HG02884 (cell line): ENCODE measurements around the gene EIF1AX.
"Not testable (repeated sequence)": the region's sequence is repeated elsewhere in the genome, so short reads cannot be mapped to it uniquely, and the experiment has no call there.

Experiments used
- ATAC-seq: cut with Tn5 transposase; IDR thresholded peaks from one replicate; pipeline ENCODE4 v1.9.1; 2021; ENCODE audit warnings: mild to moderate bottlenecking, moderate library complexity; ENCODE audit not compliant: unreplicated experiment

The EIF1AX gene

DNA sequence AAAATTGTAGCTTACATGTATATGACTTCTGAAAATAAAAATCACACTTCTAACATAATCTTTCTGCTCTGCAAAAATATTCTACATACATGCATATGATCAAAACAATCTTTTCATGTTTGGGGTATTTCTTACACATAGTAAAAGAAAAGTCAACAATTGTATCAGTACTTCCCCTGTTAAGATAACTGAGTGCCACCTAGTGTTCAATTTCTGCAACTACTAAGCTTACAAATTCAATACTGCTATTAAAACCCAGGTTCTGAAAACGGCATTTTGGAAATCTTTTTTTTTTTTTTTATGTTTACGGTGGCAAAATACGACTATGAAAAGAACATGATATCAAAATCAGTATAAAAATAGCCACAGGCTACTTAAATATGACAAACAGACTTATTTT lies 14.2 kb downstream of the EIF1AX start:
- ATAC-seq: not testable (repeated sequence)

DNA sequence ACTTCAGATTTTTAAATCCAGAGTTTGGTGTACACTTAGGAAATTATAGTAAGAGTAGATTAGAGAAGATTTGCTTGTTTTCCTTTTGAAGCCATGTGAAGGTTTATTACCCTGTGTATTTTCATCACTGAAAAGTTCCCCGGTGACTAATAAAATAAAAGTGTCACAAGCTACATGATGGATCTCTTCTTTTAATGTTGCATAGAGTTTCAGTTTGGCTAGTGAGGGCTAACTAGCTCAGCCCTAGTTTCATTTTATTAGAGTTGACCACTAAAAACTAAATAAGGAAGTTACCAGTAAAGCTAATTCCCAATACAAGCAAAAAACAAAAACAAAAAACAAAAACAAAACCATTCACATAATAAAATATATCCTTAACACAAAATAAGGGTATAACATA lies 14.8 kb downstream of the EIF1AX start:
- not testable (repeated sequence) for ATAC-seq

DNA sequence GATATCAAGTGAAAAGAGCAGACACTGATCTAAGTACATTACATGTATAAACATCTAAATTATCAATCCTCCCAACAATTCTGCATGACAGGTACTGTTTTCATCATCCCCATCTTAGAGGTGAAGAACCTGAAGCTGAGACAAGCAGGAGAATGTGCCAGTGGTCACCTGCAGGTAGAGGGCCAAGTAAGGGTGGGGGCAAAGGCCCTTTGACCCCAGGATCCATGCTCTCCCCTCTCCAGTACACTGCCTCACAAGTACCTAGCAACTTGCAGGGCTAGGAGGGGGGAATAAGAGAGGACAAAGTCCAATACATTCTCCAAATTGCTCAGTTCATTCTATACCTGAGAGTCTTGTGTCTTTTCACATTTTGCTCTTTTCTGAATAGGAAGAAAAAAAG lies 16.7 kb downstream of the EIF1AX start:
- ATAC-seq: no peak

DNA sequence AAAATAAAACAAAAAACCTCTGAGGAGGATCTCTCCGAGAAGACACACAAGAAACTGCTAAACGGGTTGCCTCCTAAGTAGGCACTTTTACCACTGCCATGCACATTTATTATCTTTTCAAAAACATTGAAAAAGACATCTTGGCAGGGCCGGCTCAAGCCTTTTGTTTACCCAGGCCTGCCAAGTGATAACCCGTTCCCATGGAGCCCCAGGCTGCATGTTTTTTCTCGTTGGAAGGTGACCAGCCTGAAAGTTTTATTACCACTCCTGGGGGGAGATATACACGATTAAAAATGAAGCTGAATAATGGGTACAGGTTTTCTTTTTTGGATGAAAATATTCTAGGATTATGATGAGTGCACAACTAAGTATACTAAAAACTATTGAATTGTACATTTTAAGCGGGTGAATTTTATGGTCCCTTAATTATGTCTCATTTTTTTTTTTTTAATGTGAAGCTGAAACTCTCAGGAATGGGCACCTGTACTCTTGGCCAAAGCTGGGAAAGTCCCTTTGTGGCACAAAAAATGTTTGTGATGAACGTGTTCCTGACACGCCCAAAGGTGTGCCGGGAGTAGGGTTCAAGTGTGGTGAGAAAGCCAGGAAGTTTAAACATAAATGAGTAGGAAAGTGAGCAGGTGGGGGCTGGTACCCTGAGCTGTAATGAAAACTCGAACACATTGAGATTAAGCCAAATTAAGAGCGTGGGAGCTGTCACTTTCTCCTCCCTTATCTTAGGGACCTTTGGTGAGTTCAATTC lies 23.4 kb downstream of the EIF1AX start:
- ATAC-seq: no peak

DNA sequence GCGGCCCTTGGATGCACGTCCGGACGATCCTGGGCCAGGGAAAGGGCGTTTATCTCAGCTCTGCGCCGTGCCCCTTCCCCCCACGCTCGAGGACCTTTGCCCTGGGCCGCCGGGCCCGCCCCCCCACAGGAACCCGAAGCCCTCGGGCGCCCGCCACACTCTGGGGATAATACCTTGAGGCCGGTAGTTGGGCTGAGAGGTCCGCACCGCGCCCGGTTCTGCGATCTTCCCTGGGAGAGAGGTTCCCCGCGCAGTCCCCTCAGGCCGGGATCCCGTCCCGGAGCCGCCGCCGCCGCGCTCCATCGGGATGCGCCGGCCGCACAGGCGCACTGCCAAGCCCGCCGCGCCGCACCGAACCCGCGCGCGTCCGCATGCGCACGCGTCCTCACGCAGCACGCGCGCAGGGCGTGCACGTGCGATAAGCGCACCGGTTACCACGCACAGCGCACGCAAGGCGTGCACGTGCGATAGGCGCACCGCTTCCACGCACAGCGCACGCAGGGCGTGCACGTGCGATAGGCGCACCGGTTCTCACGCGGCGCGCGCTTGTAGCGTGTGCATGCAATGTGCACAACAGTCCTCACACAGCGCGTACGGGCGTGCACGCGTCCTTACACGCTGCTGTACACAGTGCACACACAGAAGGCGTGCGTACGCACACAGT lies 24.9 kb downstream of the EIF1AX start, which contains the start of gene MAP7D2:
MAP7D2 (minus strand) TSS at position 331 of the 664 bp plus-strand sequence; CDS start at position 303, 28 bp downstream.
- ATAC-seq: no peak

DNA sequence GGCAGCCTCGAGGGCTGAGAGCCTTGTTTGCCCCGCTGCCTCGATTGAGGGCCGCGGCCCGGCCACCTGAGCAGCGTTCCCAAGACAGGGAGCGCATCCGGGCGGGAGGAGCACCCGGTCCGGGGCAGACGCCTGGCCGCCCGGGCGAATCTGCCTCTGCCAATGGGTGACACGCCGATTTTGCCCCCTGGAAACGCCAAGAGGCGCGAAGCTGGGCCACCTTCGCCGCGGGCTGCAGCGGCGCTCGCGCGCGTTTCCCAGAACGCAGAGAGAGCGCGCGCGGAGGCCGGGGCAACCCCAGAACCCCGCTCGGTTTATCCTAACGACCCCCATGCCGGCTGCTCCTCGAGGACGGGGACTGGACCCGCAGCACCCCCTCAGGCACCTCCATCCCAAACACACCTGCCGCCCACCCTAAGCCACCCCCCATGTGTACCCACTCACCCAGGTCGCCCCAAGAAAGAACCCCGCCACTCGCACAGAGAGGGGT lies 25.5 kb downstream of the EIF1AX start:
- ATAC-seq: no peak

DNA sequence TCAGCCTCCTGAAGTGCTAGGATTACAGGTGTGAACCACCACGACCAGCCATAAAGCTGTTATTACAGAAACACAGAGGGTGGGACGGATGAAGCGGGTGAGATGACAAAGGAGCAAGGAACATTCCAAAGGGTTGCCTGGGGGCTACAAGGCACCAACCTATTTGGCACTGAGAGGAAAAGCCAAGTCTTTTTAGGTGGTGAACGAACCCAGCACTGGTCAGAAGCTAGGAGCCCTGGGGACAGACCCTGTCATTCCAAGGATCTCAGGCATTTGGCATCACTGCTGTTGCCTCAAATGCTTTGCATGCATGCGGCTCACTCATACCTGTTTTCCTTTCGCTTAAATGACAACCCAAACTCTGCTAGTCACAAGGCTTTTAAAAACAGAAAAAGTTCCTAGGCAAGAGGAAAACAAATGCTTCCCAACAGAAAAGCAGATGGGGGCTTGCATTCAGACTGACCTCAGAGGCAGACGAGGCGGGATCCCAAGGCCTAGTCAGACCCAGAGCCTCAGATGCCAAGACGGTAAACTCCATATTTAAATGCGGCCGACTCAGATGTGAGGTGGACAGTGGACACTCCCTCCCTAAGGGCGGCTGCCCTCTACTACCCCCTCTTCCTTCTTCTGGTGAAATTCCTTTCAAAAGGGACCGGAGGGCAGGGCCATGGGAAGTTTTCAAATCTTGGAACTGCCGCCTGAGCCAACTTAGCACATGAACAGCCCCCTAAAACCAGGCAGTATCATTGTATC lies 29.4 kb downstream of the EIF1AX start:
- ATAC-seq: no peak

DNA sequence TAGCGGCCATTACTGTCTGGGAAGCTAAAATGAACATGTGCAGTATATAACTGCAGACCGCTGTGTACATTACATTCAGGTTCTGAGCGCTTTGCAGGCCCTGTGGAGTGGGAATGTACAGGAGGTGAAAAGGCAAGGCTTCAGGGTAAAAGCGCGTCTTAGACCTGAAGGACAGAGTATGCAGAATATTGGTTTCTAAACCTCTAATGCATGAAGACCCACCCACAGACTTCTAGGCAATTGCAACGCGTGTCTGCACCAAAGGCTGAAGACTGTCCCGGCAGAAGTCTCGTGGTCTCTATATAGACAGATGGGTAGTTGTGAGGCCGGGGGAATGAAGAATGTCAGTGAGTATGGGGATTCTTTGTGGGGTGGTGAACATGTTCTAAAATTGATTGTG lies 30.4 kb downstream of the EIF1AX start:
- ATAC-seq: no peak

DNA sequence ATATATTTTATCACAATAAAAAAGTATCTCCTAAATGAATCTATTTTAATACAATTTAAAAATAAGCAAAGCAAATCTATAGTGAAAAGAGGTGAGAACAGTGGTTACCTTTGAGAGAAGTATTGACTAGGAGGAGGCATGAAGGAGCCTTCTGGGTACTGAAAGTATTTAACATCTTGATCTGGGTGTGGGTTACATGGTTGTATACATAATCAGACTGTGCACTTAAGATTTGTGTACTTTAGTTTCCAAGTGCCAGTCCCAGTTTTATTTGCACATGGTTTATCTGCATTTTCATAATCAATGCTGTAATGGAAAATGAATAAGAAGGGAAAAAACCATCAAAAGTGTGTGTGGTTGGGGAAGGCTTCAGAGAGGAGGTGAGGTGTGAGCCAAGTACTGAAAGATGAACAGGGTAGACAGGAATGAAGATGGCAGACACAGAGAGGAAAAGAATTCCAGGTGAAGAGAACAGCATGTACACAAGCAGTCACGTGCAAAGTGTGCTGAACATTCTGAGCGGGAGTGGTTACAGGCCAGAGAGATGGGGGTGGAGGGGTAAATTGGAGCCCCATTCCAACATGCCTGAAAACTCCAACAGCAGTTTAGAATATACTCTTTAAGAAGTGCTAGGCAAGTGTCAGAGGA lies 39.6 kb downstream of the EIF1AX start:
- no peak for ATAC-seq

DNA sequence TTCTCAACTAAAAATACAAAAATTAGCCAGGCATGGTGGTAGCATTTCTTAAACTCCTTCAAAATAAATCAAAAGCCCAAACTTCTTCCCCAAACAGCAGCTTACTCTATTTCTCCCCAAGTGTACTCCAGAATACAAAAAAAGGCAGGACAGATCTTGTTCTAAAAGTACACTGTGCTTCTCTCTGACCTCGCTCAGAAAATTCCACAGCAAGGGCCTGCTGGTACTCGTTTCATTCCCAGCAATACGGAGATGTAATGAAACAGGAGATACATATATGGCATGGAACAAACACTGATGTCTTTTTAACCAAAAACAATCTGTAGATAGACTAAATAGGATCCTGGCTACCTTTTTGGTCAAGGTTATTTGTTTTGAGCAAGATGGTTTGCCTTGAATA lies 50.1 kb downstream of the EIF1AX start:
- no peak for ATAC-seq

DNA sequence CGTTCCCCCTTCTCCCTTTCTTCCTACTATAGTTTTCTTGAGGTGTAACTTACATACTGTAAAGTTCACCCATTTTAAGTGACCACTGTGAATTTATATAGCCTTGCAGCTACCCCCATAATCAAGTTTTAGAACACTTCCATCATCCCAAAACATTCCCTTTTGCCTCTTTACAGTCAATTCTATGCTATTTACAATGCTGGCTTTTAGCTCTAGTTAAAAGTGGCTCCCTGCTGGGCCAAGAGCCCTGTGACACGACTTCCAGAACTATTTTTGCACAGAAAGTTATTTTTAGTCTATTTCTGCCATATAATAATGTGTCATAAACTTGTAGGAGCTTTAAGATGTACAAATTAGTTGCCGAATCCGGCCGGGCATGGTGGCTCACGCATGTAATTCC lies 51.8 kb downstream of the EIF1AX start:
- ATAC-seq: no peak

DNA sequence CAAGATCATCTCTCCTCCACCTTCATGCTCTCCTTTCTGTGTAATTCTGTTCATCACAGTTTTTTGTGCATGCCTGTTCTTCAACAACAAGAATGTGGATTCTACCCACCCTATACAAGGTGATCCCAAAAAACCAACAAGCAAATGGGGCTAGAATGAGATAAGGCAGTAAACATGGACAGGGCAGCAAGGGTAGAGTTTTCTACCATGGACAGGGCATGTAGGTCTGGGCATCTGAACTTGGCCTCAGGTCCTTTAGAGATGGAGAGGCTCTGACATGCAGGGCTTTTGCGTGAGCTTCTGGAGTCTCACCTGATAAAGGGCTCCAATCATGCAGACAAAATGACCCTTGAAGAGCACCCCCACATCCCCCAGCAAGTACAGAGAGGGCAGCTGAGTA lies 61.4 kb downstream of the EIF1AX start:
- ATAC-seq: no peak
